Smooth muscle cell (in vitro differentiated cells): Measurements from ENCODE around the gene ATP8A1. TPM values are rescaled to one million over a fixed set of nuclear protein-coding genes. Genes with fewer than 3 reads are reported as not detected.
"Not testable (repeated sequence)": the region's sequence is repeated elsewhere in the genome, so short reads cannot be mapped to it uniquely, and the experiment has no call there.

Experiments
- DNase-seq: peaks from one replicate; lab custom pipeline; 2025; ENCODE audit not compliant: unreplicated experiment; lab: John Stamatoyannopoulos, UW
- H2AFZ ChIP-seq: fragments of 200-600 bp; sonication (generic); 2 replicates; pipeline ENCODE4 v1.6.0; 2016; ENCODE audit warnings: antibody characterized with exemption, low read depth, mild to moderate bottlenecking
- H3F3A ChIP-seq: fragments of 200-600 bp; sonication (generic); 2 replicates; pipeline ENCODE4 v1.6.0; 2017; ENCODE audit warnings: antibody characterized with exemption, low read depth
- H3K27ac ChIP-seq: fragments of 200-600 bp; sonication (generic); 2 replicates; pipeline ENCODE4 v1.5.1; 2016; ENCODE audit warnings: low read depth, mild to moderate bottlenecking
- H3K27me3 ChIP-seq: fragments of 200-600 bp; sonication (generic); 2 replicates; pipeline ENCODE4 v1.6.1; 2016; ENCODE audit warnings: low read depth, mild to moderate bottlenecking
- H3K36me3 ChIP-seq: fragments of 200-600 bp; sonication (generic); 2 replicates; pipeline ENCODE4 v1.5.1; 2016; ENCODE audit warnings: low read depth
- H3K4me1 ChIP-seq: fragments of 200-600 bp; sonication (generic); 2 replicates; pipeline ENCODE4 v1.5.1; 2016; ENCODE audit warnings: low read depth
- H3K4me2 ChIP-seq: fragments of 200-600 bp; sonication (generic); 2 replicates; pipeline ENCODE4 v1.6.0; 2016; ENCODE audit warnings: mild to moderate bottlenecking
- H3K4me3 ChIP-seq: fragments of 200-600 bp; sonication (generic); 2 replicates; pipeline ENCODE4 v1.5.1; 2016; ENCODE audit warnings: mild to moderate bottlenecking
- H3K79me2 ChIP-seq: fragments of 200-600 bp; sonication (generic); 2 replicates; pipeline ENCODE4 v1.6.0; 2016; ENCODE audit warnings: low read depth, mild to moderate bottlenecking
- H3K9ac ChIP-seq: fragments of 200-600 bp; sonication (generic); 2 replicates; pipeline ENCODE4 v1.6.0; 2016; ENCODE audit warnings: low read depth
- H3K9me3 ChIP-seq: fragments of 200-600 bp; sonication (generic); replicated peaks from 2 replicates; pipeline ENCODE4 v1.5.1; 2016; ENCODE audit warnings: low read depth
- H4K20me1 ChIP-seq: fragments of 200-600 bp; sonication (generic); 2 replicates; pipeline ENCODE4 v1.6.0; 2016; ENCODE audit warnings: low read depth
- CTCF ChIP-seq: fragments of 200-600 bp; sonication (generic); IDR thresholded peaks from 2 replicates; pipeline ENCODE4 v1.5.1; 2017; ENCODE audit warnings: borderline replicate concordance, mild to moderate bottlenecking, antibody characterized with exemption; ENCODE audit not compliant: insufficient read depth, poor library complexity, severe bottlenecking
- WGBS: methylation state at CpG from one replicate; pipeline ENCODE4 v1.1.7; 2016; ENCODE audit warnings: low lambda C conversion rate; 5-methylcytosine and 5-hydroxymethylcytosine counted together
- polyA plus RNA-seq: library from polyadenylated mRNA; unstranded; fragments of >200 nt; fragmentation: Nextera tagmentation; extraction: Ambion mirVana; gene quantifications from 2 replicates; pipeline ENCODE4 v1.2.1, GENCODE V29; 2016
- total RNA-seq: library from RNA; depleted of rRNA; stranded (reverse); fragments of >200 nt; gene quantifications from 2 replicates; pipeline ENCODE4 v1.2.3, GENCODE V29; 2014

Gene ATP8A1
- total and polyA plus RNA-seq, 2 experiments from 2014 or later: 1.8 TPM; not detected in 1

GRCh38 chr4:42488554-42488953 is 168.4 kb downstream of the ATP8A1 start:
- Histone ChIP-seq H3F3A (no peaks in the 10 kb centered on the region), H3K79me2 (no peaks in the 10 kb centered on the region), H3K27ac (no peak overlapping the region), H3K4me3 (no peak overlapping the region), H3K27me3 (no peaks in the 10 kb centered on the region), H3K4me2 (no peak overlapping the region), H3K9me3 (no peaks in the 10 kb centered on the region), H2AFZ (no peak overlapping the region), H3K9ac (no peak overlapping the region), H4K20me1 (no peaks in the 10 kb centered on the region), H3K4me1 (peaks cover 10% of the 10 kb centered on the region), H3K36me3 (no peaks in the 10 kb centered on the region)
- 92% methylated on average over 3 of the region's 3 CpGs for WGBS
- TF ChIP-seq CTCF: no peak
- DNase-seq: no peak

- no peaks in the 10 kb centered on the region for H3K9me3 ChIP-seq
- H3K36me3 ChIP-seq: no peaks in the 10 kb centered on the region
- H3K4me2 ChIP-seq: no peak overlapping the region
- H3K4me3 ChIP-seq: no peak overlapping the region
- WGBS: 87% methylated on average over 2 of the region's 2 CpGs
- H3K9ac ChIP-seq: no peak overlapping the region
- H3K27me3 ChIP-seq: no peaks in the 10 kb centered on the region
- H2AFZ ChIP-seq: no peak overlapping the region
- H3K27ac ChIP-seq: no peak overlapping the region
- no peak for DNase-seq
- TF ChIP-seq CTCF: no peak
- no peaks in the 10 kb centered on the region for H3F3A ChIP-seq
- peaks cover 10% of the 10 kb centered on the region for H3K4me1 ChIP-seq
- H3K79me2 ChIP-seq: no peaks in the 10 kb centered on the region
- H4K20me1 ChIP-seq: no peaks in the 10 kb centered on the region
Observed at GRCh38 chr4:42488114-42488513, 168.8 kb downstream of the ATP8A1 start.

DNA sequence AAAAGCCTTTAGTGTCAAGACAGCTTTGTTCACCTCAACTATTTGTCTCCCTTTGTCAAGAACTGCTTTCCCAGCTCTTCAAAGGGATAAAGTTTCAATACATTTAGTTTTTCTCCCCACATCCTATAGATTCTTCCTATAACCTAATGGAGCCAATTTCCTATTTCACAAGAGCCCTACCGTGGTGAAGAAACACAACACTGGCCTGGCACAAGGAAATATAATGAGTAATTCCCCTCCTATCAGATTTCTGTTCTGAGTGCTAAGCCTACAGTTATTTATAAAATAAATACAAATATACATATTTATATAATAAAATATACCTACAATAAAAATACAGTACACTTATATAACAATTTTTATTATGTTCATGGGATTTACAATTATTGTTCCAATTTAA is 169.7 kb downstream of the ATP8A1 start:
- no peaks in the 10 kb centered on the region for H3F3A ChIP-seq
- no peak overlapping the region for H3K4me3 ChIP-seq
- H3K36me3 ChIP-seq: no peaks in the 10 kb centered on the region
- no peaks in the 10 kb centered on the region for H3K79me2 ChIP-seq
- H2AFZ ChIP-seq: no peak overlapping the region
- H4K20me1 ChIP-seq: no peaks in the 10 kb centered on the region
- H3K9ac ChIP-seq: no peak overlapping the region
- H3K9me3 ChIP-seq: no peaks in the 10 kb centered on the region
- DNase-seq: no peak
- whole genome bisulfite sequencing: 47% methylated on average over 1 of the region's 1 CpG
- TF ChIP-seq CTCF: no peak
- no peaks in the 10 kb centered on the region for H3K27me3 ChIP-seq
- H3K27ac ChIP-seq: no peak overlapping the region
- peaks cover 10% of the 10 kb centered on the region for H3K4me1 ChIP-seq
- H3K4me2 ChIP-seq: no peak overlapping the region

GRCh38 chr4:42486156-42486555 is 170.7 kb downstream of the ATP8A1 start:
- not testable (repeated sequence) for DNase-seq, H3K27ac ChIP-seq, H3F3A ChIP-seq, H3K36me3 ChIP-seq, H3K9me3 ChIP-seq, H3K9ac ChIP-seq, H3K4me3 ChIP-seq, H3K79me2 ChIP-seq, H3K4me2 ChIP-seq, H3K27me3 ChIP-seq, H4K20me1 ChIP-seq, H2AFZ ChIP-seq
- H3K4me1 ChIP-seq: peaks cover 10% of the 10 kb centered on the region
- WGBS: 87% methylated on average over 6 of the region's 6 CpGs
